ENCODE results near the gene PARP14.

- TF ChIP-seq POLR2AphosphoS5 (IDR thresholded peaks at IDR 0.05; ENCODE audit: low read depth, low read length) = no peak
- no peak for TF ChIP-seq POLR2A (IDR thresholded peaks at IDR 0.05; ENCODE audit: low read depth, low read length)
Observed at GRCh38 chr3:122674339-122674738, 6.3 kb upstream of the PARP14 start.

Measured in GM12892 (cell line).